ENCODE data around the gene UBE2H.

UBE2H gene

GRCh38 chr7:129959471-129960203 lies 6.9 kb upstream of the UBE2H start:
- TF ChIP-seq, protein P1, sequence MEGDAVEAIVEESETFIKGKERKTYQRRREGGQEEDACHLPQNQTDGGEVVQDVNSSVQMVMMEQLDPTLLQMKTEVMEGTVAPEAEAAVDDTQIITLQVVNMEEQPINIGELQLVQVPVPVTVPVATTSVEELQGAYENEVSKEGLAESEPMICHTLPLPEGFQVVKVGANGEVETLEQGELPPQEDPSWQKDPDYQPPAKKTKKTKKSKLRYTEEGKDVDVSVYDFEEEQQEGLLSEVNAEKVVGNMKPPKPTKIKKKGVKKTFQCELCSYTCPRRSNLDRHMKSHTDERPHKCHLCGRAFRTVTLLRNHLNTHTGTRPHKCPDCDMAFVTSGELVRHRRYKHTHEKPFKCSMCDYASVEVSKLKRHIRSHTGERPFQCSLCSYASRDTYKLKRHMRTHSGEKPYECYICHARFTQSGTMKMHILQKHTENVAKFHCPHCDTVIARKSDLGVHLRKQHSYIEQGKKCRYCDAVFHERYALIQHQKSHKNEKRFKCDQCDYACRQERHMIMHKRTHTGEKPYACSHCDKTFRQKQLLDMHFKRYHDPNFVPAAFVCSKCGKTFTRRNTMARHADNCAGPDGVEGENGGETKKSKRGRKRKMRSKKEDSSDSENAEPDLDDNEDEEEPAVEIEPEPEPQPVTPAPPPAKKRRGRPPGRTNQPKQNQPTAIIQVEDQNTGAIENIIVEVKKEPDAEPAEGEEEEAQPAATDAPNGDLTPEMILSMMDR (IDR thresholded peaks at IDR 0.05; ENCODE audit: insufficient read depth, missing control alignments), result no peak
- DNase-seq (ENCODE audit: insufficient read length, low spot score) (no peak), FAIRE-seq (no peak)

GRCh38 chr7:129958643-129959470 lies 6.1 kb upstream of the UBE2H start:
- no peak for FAIRE-seq
- no peak for DNase-seq (ENCODE audit: insufficient read length, low spot score)

DNA sequence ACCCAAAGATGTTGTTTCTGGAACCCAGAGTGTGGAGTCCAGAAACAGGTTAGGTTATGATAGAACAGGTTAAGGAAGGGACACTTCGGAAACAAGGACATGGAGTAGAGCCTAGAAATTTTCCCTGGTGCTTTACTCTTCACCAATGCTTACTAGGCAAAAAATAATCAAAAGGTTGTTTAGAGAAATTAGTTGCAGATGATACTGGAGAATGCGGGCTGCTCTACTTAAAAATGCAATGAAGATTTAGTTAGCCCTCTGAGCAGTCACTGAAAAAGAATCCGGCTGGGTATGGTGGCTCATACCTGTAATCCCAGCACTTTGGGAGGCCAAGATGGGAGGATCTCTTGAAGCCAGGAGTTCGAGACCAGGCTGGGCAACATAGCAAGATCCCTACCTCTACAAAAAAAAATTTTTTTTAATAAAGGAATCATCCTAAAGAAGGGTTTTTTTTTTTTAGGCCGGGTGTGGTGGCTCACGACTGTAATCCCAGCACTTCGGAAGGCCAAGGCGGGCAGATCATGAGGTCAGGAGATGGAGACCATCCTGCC lies 3.3 kb upstream of the UBE2H start:
- TF ChIP-seq, protein P1 (IDR thresholded peaks at IDR 0.05; ENCODE audit: insufficient read depth, missing control alignments), result no peak
- DNase-seq (ENCODE audit: insufficient read length, low spot score) (no peak), FAIRE-seq (no peak)

More at GRCh38 chr7:129958643-129959470, 6.1 kb upstream of the UBE2H start:
- TF ChIP-seq, protein P1 (IDR thresholded peaks at IDR 0.05; ENCODE audit: insufficient read depth, missing control alignments), result no peak

- DNase-seq (ENCODE audit: insufficient read length, low spot score) (no peak), FAIRE-seq (no peak)
- TF ChIP-seq, protein P1 (IDR thresholded peaks at IDR 0.05; ENCODE audit: insufficient read depth, missing control alignments), result no peak
Measured at GRCh38 chr7:129952086-129952652, 591 bp downstream of the UBE2H start.

- FAIRE-seq (no peak), DNase-seq (ENCODE audit: insufficient read length, low spot score) (no peak)
- TF ChIP-seq, protein P1 (IDR thresholded peaks at IDR 0.05; ENCODE audit: insufficient read depth, missing control alignments), result no peak
Measured at GRCh38 chr7:129951226-129952085, 1.3 kb downstream of the UBE2H start.

GRCh38 chr7:129950933-129951225 lies 1.9 kb downstream of the UBE2H start:
- DNase-seq (ENCODE audit: insufficient read length, low spot score), result no peak
- FAIRE-seq, result no peak
- TF ChIP-seq, protein P1 (IDR thresholded peaks at IDR 0.05; ENCODE audit: insufficient read depth, missing control alignments), result no peak
